Measurements from ENCODE around the gene GPRC5C.

DNA sequence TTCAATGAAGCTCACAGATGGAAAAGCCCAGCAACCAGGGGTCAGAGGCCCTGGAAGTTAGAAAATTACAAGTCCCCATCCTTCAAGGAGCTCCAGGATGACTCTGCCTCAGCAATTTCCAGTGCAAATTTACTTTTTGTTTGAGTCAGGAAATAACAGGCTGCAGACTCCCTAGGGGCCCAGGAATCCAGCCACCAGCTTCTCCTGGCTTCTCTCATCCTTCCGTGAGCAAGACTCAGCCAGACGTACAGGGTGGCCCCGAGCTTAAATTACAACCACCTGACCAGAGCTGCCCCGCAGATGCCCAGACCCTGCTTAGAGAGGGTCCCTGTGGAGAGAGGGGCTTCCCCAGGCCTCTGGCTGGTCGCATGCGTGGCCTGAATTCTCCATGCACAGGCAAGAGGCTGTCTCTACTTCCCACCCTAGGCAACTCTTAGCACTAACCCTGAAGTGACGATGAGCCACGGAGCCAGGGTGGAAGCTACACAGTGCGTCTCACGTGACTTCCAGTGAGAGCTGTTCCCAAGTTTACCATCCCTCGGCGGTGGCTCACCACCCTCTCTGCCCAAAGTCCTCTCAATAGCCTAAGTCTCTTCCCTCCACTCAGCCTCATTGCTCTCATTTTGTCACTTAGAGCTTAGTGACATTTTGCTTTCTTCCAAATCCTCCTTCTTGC lies 37.5 kb upstream of the GPRC5C start:
- TF ChIP-seq ISL1 (CRISPR knock-in tag; IDR thresholded peaks at IDR 0.05): no peak
- TF ChIP-seq, protein P1, sequence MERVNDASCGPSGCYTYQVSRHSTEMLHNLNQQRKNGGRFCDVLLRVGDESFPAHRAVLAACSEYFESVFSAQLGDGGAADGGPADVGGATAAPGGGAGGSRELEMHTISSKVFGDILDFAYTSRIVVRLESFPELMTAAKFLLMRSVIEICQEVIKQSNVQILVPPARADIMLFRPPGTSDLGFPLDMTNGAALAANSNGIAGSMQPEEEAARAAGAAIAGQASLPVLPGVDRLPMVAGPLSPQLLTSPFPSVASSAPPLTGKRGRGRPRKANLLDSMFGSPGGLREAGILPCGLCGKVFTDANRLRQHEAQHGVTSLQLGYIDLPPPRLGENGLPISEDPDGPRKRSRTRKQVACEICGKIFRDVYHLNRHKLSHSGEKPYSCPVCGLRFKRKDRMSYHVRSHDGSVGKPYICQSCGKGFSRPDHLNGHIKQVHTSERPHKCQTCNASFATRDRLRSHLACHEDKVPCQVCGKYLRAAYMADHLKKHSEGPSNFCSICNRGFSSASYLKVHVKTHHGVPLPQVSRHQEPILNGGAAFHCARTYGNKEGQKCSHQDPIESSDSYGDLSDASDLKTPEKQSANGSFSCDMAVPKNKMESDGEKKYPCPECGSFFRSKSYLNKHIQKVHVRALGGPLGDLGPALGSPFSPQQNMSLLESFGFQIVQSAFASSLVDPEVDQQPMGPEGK (CRISPR knock-in tag; IDR thresholded peaks at IDR 0.05; ENCODE audit: borderline replicate concordance): no peak
- TF ChIP-seq TCF4 (CRISPR knock-in tag; IDR thresholded peaks at IDR 0.05; ENCODE audit: borderline replicate concordance): no peak
- TF ChIP-seq BACH2 (CRISPR knock-in tag; IDR thresholded peaks at IDR 0.05; ENCODE audit: borderline replicate concordance): no peak

Data from SK-N-SH treated with all-trans-retinoic acid at 6 μM for 48 hours (cell line).